DMS79 (cell line): ENCODE measurements around the gene FAIM2.

ENCODE experiments used
- DNase-seq: peaks from one replicate; lab custom pipeline; 2025; lab: John Stamatoyannopoulos, UW

FAIM2 gene

GRCh38 chr12:49894751-49895148 lies 8.9 kb downstream of the FAIM2 start:
- DNase-seq: no peak

- no peak for DNase-seq
Measured at GRCh38 chr12:49893753-49894750, 9.6 kb downstream of the FAIM2 start.

- no peak for DNase-seq
Measured at GRCh38 chr12:49892732-49893317, 10.9 kb downstream of the FAIM2 start.

- no peak for DNase-seq
Measured at GRCh38 chr12:49892084-49892731, 11.5 kb downstream of the FAIM2 start.

GRCh38 chr12:49891476-49891875 lies 12.2 kb downstream of the FAIM2 start:
- DNase-seq: no peak

- no peak for DNase-seq
Measured at GRCh38 chr12:49891012-49891411, 12.7 kb downstream of the FAIM2 start.

- no peak for DNase-seq
Measured at GRCh38 chr12:49890096-49890461, 13.6 kb downstream of the FAIM2 start.

GRCh38 chr12:49889361-49890095 lies 14.2 kb downstream of the FAIM2 start:
- DNase-seq: no peak

- no peak for DNase-seq
Measured at GRCh38 chr12:49888461-49889151, 15.1 kb downstream of the FAIM2 start.

- DNase-seq: no peak
Measured at GRCh38 chr12:49887536-49888401, 15.9 kb downstream of the FAIM2 start.

GRCh38 chr12:49887091-49887490 lies 16.6 kb downstream of the FAIM2 start:
- no peak for DNase-seq

GRCh38 chr12:49885663-49886461 lies 17.8 kb downstream of the FAIM2 start:
- no peak for DNase-seq

GRCh38 chr12:49885118-49885517 lies 18.6 kb downstream of the FAIM2 start:
- no peak for DNase-seq

- no peak for DNase-seq
Measured at GRCh38 chr12:49882851-49883464, 20.7 kb downstream of the FAIM2 start.

- no peak for DNase-seq
Measured at GRCh38 chr12:49882248-49882850, 21.4 kb downstream of the FAIM2 start.

GRCh38 chr12:49881415-49882247 lies 22.1 kb downstream of the FAIM2 start:
- DNase-seq: no peak

- no peak for DNase-seq
Measured at GRCh38 chr12:49880756-49881414, 22.8 kb downstream of the FAIM2 start.
